Mesothelial cell of epicardium (in vitro differentiated cells): Measurements from ENCODE around the gene ZNF624. TPM values are rescaled to one million over a fixed set of nuclear protein-coding genes. Genes with fewer than 3 reads are reported as not detected.

Experiments
- DNase-seq, 2 experiments: peaks; one replicate each; pipeline ENCODE4 v3.0.0; 2021; ENCODE audit warnings: low spot score in 2 of 2; ENCODE audit not compliant: unreplicated experiment in 2 of 2
- H3K27ac Mint-ChIP-seq: 2 replicates; pipeline ENCODE4 v1.8.0; 2021; ENCODE audit warnings: mixed read lengths
- H3K27me3 Mint-ChIP-seq: 2 replicates; pipeline ENCODE4 v1.8.0; 2021; ENCODE audit warnings: low read depth, mixed read lengths
- H3K36me3 Mint-ChIP-seq: 2 replicates; pipeline ENCODE4 v1.8.0; 2021; ENCODE audit warnings: mixed read lengths
- H3K4me1 Mint-ChIP-seq: 2 replicates; pipeline ENCODE4 v1.8.0; 2021; ENCODE audit warnings: mixed read lengths
- H3K4me3 Mint-ChIP-seq: 2 replicates; pipeline ENCODE4 v1.8.0; 2021; ENCODE audit warnings: mild to moderate bottlenecking, moderate library complexity, mixed read lengths
- H3K9me3 Mint-ChIP-seq: 2 replicates; pipeline ENCODE4 v1.8.0; 2021; ENCODE audit warnings: mixed read lengths
- CTCF ChIP-seq: fragments of 200-600 bp; sonication (generic); IDR thresholded peaks from one replicate; pipeline ENCODE4 v1.5.0; 2021; ENCODE audit warnings: antibody characterized with exemption; ENCODE audit not compliant: unreplicated experiment
- total RNA-seq: library from RNA; stranded (reverse); gene quantifications from 3 replicates; pipeline ENCODE4 v1.2.1, GENCODE V29; 2021

The ZNF624 gene
- total RNA-seq, 1 donor from 2014 or later, result 11.7 TPM

DNA sequence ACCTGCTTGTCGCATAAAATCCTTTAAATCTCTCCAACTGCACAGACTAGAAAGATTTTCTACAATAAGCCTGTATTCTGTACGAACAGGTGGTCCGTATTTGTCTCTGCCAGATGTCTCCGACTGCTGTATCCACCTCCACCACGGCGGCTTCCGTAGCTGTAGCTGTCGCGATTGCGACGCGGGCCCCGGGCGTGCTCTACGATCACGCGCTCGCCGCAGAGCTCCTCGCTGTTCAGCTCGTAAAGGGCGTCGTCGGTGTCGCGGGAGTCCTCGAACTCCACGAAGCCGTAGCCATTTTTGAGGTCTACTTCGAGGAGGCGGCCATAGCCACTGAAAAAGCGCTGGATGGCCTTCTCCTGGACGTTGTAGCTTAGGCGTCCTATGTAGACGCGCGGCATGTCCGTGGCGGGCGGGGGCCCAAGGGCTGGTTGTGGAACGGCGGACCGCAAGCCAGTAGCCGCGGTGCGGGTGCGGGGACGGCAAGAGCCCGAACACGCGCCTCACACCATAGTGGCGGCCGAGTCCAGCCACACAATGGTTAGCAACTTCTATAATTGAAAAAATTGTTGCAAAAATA, 36.1 kb downstream of the ZNF624 start:
- Mint-ChIP-seq H3K27ac (no peak overlapping the region), H3K4me1 (no peaks in the 10 kb centered on the region), H3K4me3 (no peak overlapping the region), H3K9me3 (peaks cover 69% of the 10 kb centered on the region), H3K27me3 (no peaks in the 10 kb centered on the region), H3K36me3 (peaks cover 45% of the 10 kb centered on the region)
- no peak for DNase-seq
- no peak for TF ChIP-seq CTCF

- no peak overlapping the region for H3K27ac Mint-ChIP-seq
- H3K36me3 Mint-ChIP-seq, result no peaks in the 10 kb centered on the region
- DNase-seq, result no peak
- peaks cover 12% of the 10 kb centered on the region for H3K9me3 Mint-ChIP-seq
- TF ChIP-seq CTCF, result no peak
- no peaks in the 10 kb centered on the region for H3K4me1 Mint-ChIP-seq
- peaks cover 8% of the 10 kb centered on the region for H3K27me3 Mint-ChIP-seq
- H3K4me3 Mint-ChIP-seq, result no peak overlapping the region
These were observed 54.1 kb downstream of the ZNF624 start for GRCh38 chr17:16599537-16599936.

DNA sequence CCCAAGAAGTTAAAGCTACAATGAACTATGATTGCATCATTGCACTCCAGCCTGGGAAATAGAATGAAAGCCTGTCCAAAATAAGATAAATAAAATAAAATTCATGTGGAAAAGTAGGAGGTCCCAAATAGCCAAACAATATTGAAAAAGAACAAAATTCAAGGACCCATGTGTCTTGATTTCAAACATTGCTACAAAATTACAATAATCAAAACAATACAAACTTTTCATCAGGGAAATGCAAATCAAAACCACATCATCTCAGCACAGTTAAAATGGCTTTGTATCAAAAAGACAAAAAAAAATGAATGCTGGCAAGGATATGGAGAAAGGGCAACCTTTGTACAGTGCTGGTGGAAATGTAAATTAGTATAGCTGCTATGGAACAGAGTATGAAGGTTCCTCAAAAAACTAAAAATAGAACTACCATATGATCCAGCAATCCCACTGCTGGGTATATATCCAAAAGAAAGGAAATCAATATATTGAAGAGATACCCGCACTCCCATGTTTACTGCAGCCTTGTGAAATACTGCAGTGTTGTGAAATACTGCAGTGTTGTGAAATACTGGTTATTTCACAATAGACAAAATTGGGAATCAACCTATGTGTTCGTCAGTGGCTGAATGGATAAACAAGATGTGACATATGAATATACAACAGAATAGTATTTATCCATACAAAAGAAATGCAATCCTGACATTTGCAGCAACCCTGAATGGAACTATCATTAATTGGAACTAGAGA, 60.1 kb downstream of the ZNF624 start:
- Mint-ChIP-seq H3K4me3 (no peak overlapping the region), H3K27ac (no peak overlapping the region), H3K36me3 (no peaks in the 10 kb centered on the region), H3K27me3 (peaks cover 31% of the 10 kb centered on the region), H3K9me3 (peaks cover 13% of the 10 kb centered on the region), H3K4me1 (no peaks in the 10 kb centered on the region)
- no peak for TF ChIP-seq CTCF
- DNase-seq, result no peak

DNA sequence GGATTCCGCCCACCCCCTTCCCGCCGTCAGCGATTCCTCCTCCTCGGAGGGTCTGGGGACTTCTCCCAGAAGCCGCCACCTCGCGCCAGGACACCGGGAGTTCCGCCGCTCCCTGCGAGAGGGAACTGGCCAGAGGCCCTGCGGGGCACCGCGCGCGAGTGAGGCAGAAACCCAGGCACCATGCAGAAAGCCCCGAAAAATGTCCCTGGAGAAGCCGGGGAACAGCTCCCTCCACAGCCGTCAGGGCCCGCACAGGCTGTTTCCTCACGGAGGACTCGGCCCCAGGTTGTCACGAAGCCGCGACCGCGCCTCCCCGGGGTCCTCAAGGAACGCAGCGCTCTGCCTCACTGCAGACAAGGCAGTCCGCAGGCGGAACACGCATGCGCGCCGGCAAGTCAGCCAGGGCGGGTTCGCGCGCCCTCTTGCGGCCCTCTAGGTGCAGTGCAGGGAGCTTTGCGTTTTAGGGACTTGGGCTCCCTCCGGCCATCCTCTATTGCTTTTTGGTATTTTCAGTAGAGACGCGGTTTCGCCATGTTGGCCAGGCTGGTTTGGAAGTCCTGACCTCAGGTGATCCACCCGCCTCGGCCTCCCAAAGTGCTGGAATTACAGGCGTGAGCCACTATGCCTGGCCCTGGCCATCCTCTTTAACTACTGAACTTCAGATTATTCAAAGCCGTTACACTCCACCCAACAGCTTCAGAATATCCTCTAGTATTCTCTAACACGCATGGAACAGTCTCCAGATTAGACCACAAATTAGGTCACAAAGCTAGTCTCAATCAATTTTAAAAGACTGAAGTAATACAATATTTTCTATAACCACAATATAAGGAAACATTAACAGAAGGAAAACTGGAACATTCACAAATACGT, 64.3 kb downstream of the ZNF624 start:
- Mint-ChIP-seq H3K9me3 (peaks cover 10% of the 10 kb centered on the region), H3K4me1 (peaks cover 3% of the 10 kb centered on the region), H3K36me3 (no peaks in the 10 kb centered on the region), H3K27me3 (peaks cover 45% of the 10 kb centered on the region), H3K27ac (peak overlapping the region; percentile 25), H3K4me3 (peak overlapping the region; percentile 72)
- DNase-seq, result peak; percentile 93 to 98
- peak; percentile 97 for TF ChIP-seq CTCF

DNA sequence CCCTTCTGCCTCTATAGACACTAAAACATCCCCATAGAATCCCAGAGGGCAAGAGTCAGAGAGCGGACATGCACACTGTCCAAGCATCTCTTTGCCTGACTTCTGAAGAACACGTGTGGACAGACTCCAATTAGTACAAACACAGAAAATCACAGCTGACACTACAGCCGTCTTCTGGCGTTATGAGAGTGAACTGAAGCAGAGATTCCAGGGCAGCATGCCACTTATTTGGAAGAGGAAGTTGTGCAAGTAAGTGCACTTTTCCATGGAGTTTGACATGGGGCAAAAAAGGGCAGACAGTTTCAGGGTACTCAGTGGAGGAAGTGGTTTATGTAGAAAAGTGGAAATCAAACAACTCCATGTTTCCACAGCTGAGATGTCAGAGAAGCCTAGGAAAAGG, 67.9 kb downstream of the ZNF624 start:
- peaks cover 4% of the 10 kb centered on the region for H3K4me1 Mint-ChIP-seq

More for the DNA sequence above, 67.9 kb downstream of the ZNF624 start:
- no peak for TF ChIP-seq CTCF
- peaks cover 38% of the 10 kb centered on the region for H3K27me3 Mint-ChIP-seq
- H3K4me3 Mint-ChIP-seq, result no peak overlapping the region
- H3K36me3 Mint-ChIP-seq, result no peaks in the 10 kb centered on the region
- H3K27ac Mint-ChIP-seq, result no peak overlapping the region
- H3K9me3 Mint-ChIP-seq, result peaks cover 4% of the 10 kb centered on the region
- DNase-seq, result no peak
